Subcutaneous abdominal adipose tissue (tissue), 5 donors: Measurements from ENCODE around the gene SYNDIG1.

Experiments used
- H3K27ac ChIP-seq: one replicate; pipeline ENCODE4 v1.7.0; 2013; ENCODE audit warnings: low read depth, mild to moderate bottlenecking, inconsistent platforms, low read length, moderate library complexity
- H3K27me3 ChIP-seq, 5 donors: one replicate each; pipeline ENCODE4 v1.7.0; 2013; ENCODE audit warnings: low read length in 5 of 5, inconsistent platforms in 1 of 5; ENCODE audit not compliant: control insufficient read depth in 5 of 5, insufficient read depth in 4 of 5
- H3K36me3 ChIP-seq, 5 donors: one replicate each; pipeline ENCODE4 v1.7.0; 2013; ENCODE audit warnings: low read length in 5 of 5; ENCODE audit not compliant: control insufficient read depth in 5 of 5, insufficient read depth in 5 of 5
- H3K4me1 ChIP-seq, 5 donors: one replicate each; pipeline ENCODE4 v1.7.0; 2013; ENCODE audit warnings: low read length in 5 of 5, mild to moderate bottlenecking in 3 of 5, moderate library complexity in 1 of 5; ENCODE audit not compliant: control insufficient read depth in 5 of 5, insufficient read depth in 5 of 5
- H3K4me3 ChIP-seq, 5 donors: one replicate each; pipeline ENCODE4 v1.7.0; 2013; ENCODE audit warnings: low read length in 5 of 5, low read depth in 1 of 5
- H3K9ac ChIP-seq, 5 donors: one replicate each; pipeline ENCODE4 v1.7.0; 2013; ENCODE audit warnings: low read length in 5 of 5, mild to moderate bottlenecking in 4 of 5, moderate library complexity in 3 of 5
- H3K9me3 ChIP-seq, 5 donors: one replicate each; pipeline ENCODE4 v1.7.0; 2013; ENCODE audit warnings: low read length in 5 of 5; ENCODE audit not compliant: control insufficient read depth in 5 of 5
- donor health status: healthy.
- donor health status: healthy.
- donor health status: healthy.
- donor health status: healthy.
- donor health status: healthy.

SYNDIG1 gene

GRCh38 chr20:24604966-24605665 is 135.7 kb downstream of the SYNDIG1 start:
- Histone ChIP-seq H3K9me3 (peaks cover 0 to 15% (median 6%) of the 10 kb centered on the region in 5 donors), H3K9ac (no peak overlapping the region), H3K27me3 (peaks cover 0 to 3% (median 0%) of the 10 kb centered on the region in 5 donors), H3K4me3 (no peak overlapping the region), H3K36me3 (no peaks in the 10 kb centered on the region), H3K4me1 (no peaks in the 10 kb centered on the region), H3K27ac (no peak overlapping the region)

GRCh38 chr20:24605937-24606455 is 136.6 kb downstream of the SYNDIG1 start:
- Histone ChIP-seq H3K9ac (no peak overlapping the region), H3K36me3 (no peaks in the 10 kb centered on the region)

GRCh38 chr20:24607402-24607801 is 138.0 kb downstream of the SYNDIG1 start:
- no peaks in the 10 kb centered on the region for H3K4me1 ChIP-seq

More at GRCh38 chr20:24605937-24606455, 136.6 kb downstream of the SYNDIG1 start:
- Histone ChIP-seq H3K9me3 (peaks cover 0 to 6% (median 0%) of the 10 kb centered on the region in 5 donors), H3K4me1 (no peaks in the 10 kb centered on the region), H3K27me3 (peaks cover 0 to 3% (median 0%) of the 10 kb centered on the region in 5 donors), H3K4me3 (no peak overlapping the region), H3K27ac (no peak overlapping the region)

GRCh38 chr20:24608926-24609667 is 139.7 kb downstream of the SYNDIG1 start:
- H3K9ac ChIP-seq, result no peak overlapping the region
- no peak overlapping the region for H3K27ac ChIP-seq
- no peaks in the 10 kb centered on the region for H3K9me3 ChIP-seq
- H3K4me3 ChIP-seq, result no peak overlapping the region
- no peaks in the 10 kb centered on the region for H3K4me1 ChIP-seq
- peaks cover 0 to 10% (median 0%) of the 10 kb centered on the region in 5 donors for H3K27me3 ChIP-seq
- H3K36me3 ChIP-seq, result no peaks in the 10 kb centered on the region

More at GRCh38 chr20:24607402-24607801, 138.0 kb downstream of the SYNDIG1 start:
- Histone ChIP-seq H3K4me3 (no peak overlapping the region), H3K9ac (no peak overlapping the region), H3K9me3 (peaks cover 0 to 4% (median 0%) of the 10 kb centered on the region in 5 donors), H3K36me3 (no peaks in the 10 kb centered on the region), H3K27ac (no peak overlapping the region), H3K27me3 (peaks cover 0 to 3% (median 0%) of the 10 kb centered on the region in 5 donors)

- Histone ChIP-seq H3K4me1 (no peaks in the 10 kb centered on the region), H3K36me3 (no peaks in the 10 kb centered on the region), H3K9me3 (no peaks in the 10 kb centered on the region), H3K27me3 (peaks cover 0 to 10% (median 0%) of the 10 kb centered on the region in 5 donors), H3K9ac (no peak overlapping the region), H3K4me3 (no peak overlapping the region), H3K27ac (no peak overlapping the region)
Measured at GRCh38 chr20:24609757-24610156, 140.3 kb downstream of the SYNDIG1 start.

- Histone ChIP-seq H3K9me3 (no peaks in the 10 kb centered on the region), H3K27ac (no peak overlapping the region), H3K36me3 (no peaks in the 10 kb centered on the region), H3K4me3 (no peak overlapping the region), H3K4me1 (no peaks in the 10 kb centered on the region), H3K9ac (no peak overlapping the region), H3K27me3 (peaks cover 0 to 10% (median 0%) of the 10 kb centered on the region in 5 donors)
Measured at GRCh38 chr20:24610341-24611115, 141.1 kb downstream of the SYNDIG1 start.

GRCh38 chr20:24611360-24612140 is 142.1 kb downstream of the SYNDIG1 start:
- H3K4me1 ChIP-seq, result no peaks in the 10 kb centered on the region
- H3K27me3 ChIP-seq, result peaks cover 0 to 9% (median under 1%) of the 10 kb centered on the region in 5 donors
- H3K4me3 ChIP-seq, result no peak overlapping the region
- no peaks in the 10 kb centered on the region for H3K36me3 ChIP-seq
- no peaks in the 10 kb centered on the region for H3K9me3 ChIP-seq
- no peak overlapping the region for H3K9ac ChIP-seq
- no peak overlapping the region for H3K27ac ChIP-seq

GRCh38 chr20:24612799-24613775 is 143.7 kb downstream of the SYNDIG1 start:
- H3K9ac ChIP-seq, result no peak overlapping the region
- H3K27me3 ChIP-seq, result peaks cover 0 to 13% (median 8%) of the 10 kb centered on the region in 5 donors
- H3K36me3 ChIP-seq, result no peaks in the 10 kb centered on the region
- no peaks in the 10 kb centered on the region for H3K4me1 ChIP-seq
- no peak overlapping the region for H3K4me3 ChIP-seq
- no peak overlapping the region for H3K27ac ChIP-seq
- no peaks in the 10 kb centered on the region for H3K9me3 ChIP-seq
